Left forelimb (tissue), 1 donor: ENCODE data around the gene NUP42.
A peak's percentile ranks its signal among the peaks of the same experiment; 100 is the strongest.
"Not testable (repeated sequence)": the region's sequence is repeated elsewhere in the genome, so short reads cannot be mapped to it uniquely, and the experiment has no call there.

Experiments
- DNase-seq: peaks from one replicate; pipeline ENCODE4 v3.0.0-alpha.2; 2018; ENCODE audit warnings: low spot score

Gene NUP42

GRCh38 chr7:23205577-23205908, 23.7 kb downstream of the NUP42 start:
- DNase-seq = no peak

DNA sequence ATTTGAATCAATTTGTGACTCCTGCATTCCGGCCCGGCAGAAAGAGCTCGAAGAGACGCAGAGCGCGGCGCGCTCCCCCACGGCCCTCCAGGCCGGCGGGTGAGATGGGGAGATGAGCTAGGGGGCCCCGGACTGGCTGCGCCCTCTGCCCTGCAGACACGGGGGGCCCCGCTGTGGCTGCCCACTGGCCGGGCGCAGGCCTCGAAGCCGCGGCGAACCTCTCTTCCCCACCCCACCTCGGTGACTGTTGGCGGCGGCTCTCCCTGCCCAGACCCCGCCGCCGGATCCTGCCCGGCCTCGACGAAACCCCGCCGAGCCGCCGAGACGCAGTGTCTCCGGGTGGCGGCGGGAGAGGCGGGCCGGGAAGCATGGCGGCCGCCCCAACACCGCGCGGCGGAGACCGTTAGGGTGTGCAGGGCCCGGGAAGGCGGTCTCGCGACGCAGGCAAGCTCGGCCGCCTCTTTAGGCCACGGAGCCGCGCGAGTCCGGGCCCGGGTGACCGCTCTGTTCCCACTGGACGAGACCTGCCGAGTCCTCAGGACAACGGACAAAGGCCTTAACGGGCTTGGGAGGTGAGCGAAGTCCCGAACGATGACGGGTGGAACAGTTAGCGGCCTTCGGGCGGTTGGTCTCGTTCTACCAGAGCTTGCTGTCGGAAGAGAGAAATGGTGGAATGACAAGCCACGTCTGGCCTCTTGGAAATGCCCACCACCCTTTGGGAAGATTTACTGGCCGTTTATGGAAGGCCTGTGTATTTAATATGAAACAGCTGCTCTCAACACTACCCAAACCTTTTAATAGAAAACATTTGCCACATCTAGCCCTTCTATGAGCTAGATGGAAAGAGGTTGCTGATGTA, 24.3 kb downstream of the NUP42 start:
- DNase-seq = peak; percentile 81

- no peak for DNase-seq
Observed at GRCh38 chr7:23207021-23207420, 25.2 kb downstream of the NUP42 start.

DNA sequence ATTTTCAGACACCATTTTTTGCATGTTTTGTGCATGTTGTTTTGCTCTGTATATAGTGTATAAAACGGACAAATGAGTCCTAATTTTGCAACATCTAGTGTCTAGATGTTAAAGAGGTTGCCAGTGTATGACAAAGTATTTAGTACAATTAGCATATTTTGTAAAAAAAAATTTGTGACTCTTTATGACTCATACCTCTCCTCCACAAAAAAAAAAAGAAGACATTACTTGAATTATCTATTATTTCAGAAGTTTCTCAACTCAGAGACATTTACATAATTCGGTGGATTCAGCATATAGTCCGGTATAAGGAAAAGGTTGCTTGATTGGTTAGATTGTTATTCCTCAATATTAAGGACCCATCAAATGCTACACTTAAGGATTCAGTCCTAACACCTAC, 26.0 kb downstream of the NUP42 start:
- DNase-seq = no peak

- DNase-seq = no peak
Observed at GRCh38 chr7:23208316-23208715, 26.5 kb downstream of the NUP42 start.

GRCh38 chr7:23210506-23210905, 28.7 kb downstream of the NUP42 start:
- no peak for DNase-seq

DNA sequence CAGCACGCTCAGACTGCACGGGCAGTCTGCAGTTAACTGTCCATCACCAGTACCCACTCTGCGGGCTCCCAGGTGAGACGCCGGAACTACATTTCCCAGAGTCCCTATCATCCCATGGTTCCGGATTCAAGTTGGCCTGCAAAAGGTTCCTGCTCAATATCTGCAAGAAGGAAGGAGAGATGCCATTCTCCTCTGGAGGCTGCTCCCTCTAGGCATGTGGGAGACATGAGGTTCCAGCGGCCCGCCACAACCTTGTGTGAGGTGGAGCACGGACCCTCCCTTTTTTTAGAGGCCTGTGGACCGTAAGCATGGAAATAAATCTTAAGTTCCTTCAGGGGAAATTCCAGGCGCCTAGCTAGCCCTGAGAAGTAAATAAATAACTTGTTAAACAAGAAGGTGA, 29.7 kb downstream of the NUP42 start:
- no peak for DNase-seq

- no peak for DNase-seq
Observed at GRCh38 chr7:23212395-23212794, 30.5 kb downstream of the NUP42 start.

- no peak for DNase-seq
Observed at GRCh38 chr7:23212841-23213240, 31.0 kb downstream of the NUP42 start.

DNA sequence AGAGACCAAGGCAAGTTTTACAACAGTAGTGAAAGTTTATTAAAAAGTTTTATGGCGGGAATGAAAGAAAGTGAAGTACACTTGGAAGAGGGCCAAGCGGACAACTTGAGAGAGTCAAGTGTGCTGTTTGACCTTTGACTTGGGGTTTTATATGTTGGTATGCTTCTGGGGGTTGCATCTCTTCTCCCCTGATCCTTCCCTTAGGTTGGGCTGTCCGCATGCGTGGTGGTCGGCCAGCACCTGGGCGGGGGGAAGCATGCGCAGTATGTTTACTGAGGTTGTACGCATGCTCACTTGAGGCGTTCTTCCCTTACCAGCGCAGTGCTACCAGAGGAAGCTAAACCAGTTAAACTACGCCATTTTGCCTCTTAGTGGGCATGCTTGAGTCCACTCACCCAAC, 31.9 kb downstream of the NUP42 start:
- no peak for DNase-seq

GRCh38 chr7:23214423-23214822, 32.6 kb downstream of the NUP42 start:
- DNase-seq = no peak

DNA sequence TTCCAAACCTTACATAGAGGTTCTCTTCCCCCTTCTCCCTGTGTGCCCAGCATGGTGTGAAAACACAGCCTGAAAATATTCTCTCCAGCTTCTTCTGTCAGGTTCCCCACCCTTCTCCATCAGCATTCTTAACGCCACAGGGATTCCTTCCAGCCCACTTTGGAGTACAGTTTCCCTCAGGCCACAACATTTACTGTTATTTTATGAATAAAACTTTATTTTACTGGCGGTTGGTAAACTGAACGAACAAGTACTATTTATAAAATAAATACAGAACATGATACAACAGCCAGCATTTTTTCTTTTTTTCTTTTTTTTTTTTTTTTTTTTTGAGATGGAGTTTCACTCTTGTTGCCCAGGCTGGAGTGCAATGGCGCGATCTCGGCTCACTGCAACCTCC, 33.1 kb downstream of the NUP42 start:
- no peak for DNase-seq

- no peak for DNase-seq
Observed at GRCh38 chr7:23216021-23216420, 34.2 kb downstream of the NUP42 start.

- DNase-seq = no peak
Observed at GRCh38 chr7:23218196-23218595, 36.3 kb downstream of the NUP42 start.

GRCh38 chr7:23220690-23221305, 39.0 kb downstream of the NUP42 start:
- DNase-seq = no peak

DNA sequence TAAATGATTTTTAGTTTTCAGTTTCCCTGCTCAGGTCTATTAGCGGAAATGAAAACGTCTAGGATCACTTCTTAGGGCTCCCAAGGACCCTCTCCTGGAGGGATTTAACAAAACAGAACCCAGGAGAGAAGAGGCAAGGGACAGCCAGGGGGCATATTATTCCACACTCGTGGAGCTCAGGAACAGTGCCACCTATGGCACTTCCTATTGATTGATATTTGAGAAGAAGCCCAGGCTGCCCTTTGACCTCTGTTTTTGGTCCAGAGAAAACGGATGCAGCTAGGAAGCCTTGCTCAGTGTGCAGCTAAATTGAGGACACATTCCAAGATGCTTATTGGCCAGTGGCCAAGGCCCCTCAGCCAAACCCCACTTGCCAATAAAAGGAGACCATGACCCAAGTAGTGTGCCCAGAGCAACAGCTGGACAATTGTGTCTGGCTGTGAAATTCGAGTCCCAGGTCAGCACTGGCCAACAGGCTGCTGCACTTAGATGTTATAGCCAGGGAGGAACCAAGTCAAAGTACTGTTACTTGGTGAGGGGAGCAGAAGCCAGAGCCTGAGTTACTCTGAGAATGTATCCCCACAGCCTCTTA, 40.7 kb downstream of the NUP42 start:
- no peak for DNase-seq

DNA sequence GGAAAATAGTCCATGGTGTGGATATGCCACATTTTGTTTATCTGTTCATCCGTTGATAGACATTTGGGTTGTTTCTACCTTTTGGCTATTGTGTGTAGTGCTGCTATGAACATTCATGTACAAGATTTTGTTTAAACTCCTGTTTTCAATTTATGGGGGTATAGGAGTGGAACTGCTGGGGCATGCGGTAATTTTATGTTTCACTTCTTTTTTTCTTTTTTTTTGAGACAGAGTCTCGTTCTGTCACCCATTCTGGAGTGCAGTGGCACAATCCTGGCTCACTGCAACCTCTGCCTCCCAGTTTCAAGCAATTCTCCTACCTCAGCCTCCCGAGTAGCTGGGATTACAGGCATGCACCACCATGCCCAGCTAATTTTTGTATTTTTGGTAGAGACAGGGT, 42.5 kb downstream of the NUP42 start:
- not testable (repeated sequence) for DNase-seq

- no peak for DNase-seq
Observed at GRCh38 chr7:23226844-23227450, 45.1 kb downstream of the NUP42 start.

DNA sequence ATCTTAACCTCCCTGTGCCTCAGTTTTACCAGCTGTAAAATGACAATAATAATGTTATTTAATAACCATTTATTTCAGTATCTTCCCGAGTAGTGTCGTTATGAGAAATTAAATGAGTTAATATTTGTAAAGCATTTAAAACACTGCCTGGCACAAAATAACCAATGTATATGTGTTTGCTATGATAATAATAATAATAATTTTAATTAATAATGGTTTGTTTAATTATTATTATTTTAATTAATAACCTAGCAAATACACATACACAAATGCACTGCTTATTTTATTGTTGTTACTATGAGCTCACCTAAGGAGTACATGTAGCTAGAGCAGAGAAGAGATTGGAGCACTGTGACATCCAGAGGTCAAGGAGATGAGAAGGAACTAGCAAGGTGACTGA, 46.6 kb downstream of the NUP42 start:
- DNase-seq = no peak

DNA sequence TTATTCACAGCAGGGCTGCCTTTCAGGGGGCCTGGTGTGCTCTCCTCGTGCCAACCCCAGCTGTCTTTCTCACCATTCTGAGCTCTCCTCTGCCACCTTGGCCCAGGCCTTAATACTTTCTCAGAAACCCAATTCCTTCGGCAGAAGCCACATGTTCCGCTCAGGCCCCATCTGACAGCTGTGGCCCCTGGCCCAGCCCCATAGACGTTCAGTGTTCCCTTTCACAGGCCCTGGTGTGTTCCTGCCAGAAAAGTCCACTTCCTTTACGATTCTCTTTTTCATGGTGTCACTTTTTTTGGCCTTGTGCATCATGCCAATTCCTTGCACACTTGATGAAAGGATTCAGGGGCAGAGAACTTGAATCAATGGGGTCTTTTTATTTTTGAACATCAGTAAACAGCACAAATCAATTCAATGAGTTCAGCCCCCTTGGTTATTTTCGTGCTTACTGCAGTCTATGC, 48.8 kb downstream of the NUP42 start:
- DNase-seq = no peak

GRCh38 chr7:23232966-23233365, 51.1 kb downstream of the NUP42 start:
- DNase-seq = no peak

DNA sequence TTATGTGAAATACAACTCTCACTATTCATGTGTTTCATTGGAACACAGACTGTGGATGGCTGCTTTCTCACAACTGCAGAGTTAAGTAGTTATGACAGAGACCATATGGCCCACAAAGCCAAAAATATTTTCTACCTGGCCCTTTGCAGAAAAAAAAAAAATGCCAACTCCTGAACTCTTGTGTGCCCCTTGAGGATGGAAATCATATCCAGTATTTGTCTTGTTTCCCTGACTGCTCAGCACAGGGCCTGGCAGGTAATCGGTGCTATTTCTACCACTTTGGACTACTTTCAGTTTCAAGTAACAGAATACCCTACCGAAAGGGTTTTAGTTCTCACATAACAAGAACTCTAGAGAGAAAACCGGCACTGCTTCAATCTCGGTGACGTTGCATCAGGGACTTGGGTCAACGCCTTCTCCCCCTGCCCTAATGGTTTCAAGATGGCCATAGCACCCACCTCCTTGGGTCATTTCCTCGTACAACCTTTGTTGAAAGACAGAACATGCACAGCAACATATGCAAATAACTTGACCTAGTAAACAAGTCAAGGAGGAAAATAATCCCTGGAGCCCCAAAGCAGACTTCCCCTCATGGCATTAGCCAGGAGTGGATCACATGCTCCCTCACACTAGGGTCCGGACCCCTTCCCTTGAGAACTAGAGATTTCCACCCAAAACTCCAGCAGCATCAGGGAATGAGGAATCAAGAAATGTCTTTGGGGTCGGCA, 52.9 kb downstream of the NUP42 start:
- no peak for DNase-seq
